H9 (cell line): ENCODE measurements around the gene NRM. TPM values are rescaled to one million over a fixed set of nuclear protein-coding genes. Genes with fewer than 3 reads are reported as not detected.

Source experiments
- DNase-seq: peaks from one replicate; pipeline ENCODE4 v3.0.0-alpha.2; 2017
- H2AFZ ChIP-seq: one replicate; pipeline ENCODE4 v1.6.1; 2013; ENCODE audit warnings: mild to moderate bottlenecking, low read length, control low read depth, moderate library complexity
- H2AK5ac ChIP-seq: 2 replicates; pipeline ENCODE4 v1.6.1; 2013; ENCODE audit warnings: low read length, control low read depth, mixed read lengths; ENCODE audit not compliant: insufficient read length
- H2BK120ac ChIP-seq: one replicate; pipeline ENCODE4 v1.6.1; 2013; ENCODE audit warnings: low read depth, mild to moderate bottlenecking, low read length, control low read depth, inconsistent platforms; ENCODE audit not compliant: poor library complexity, severe bottlenecking
- H2BK12ac ChIP-seq: 2 replicates; pipeline ENCODE4 v1.6.1; 2013; ENCODE audit warnings: low read length, control low read depth, mixed read lengths, low read depth; ENCODE audit not compliant: insufficient read length
- H2BK15ac ChIP-seq: 2 replicates; pipeline ENCODE4 v1.6.1; 2013; ENCODE audit warnings: low read depth, low read length, control low read depth
- H2BK20ac ChIP-seq: one replicate; pipeline ENCODE4 v1.6.1; 2013; ENCODE audit warnings: low read depth, mild to moderate bottlenecking, low read length, control low read depth, inconsistent platforms; ENCODE audit not compliant: poor library complexity, severe bottlenecking
- H2BK5ac ChIP-seq: 2 replicates; pipeline ENCODE4 v1.6.1; 2013; ENCODE audit warnings: low read length, control low read depth, mixed read lengths; ENCODE audit not compliant: insufficient read length
- H3K14ac ChIP-seq: 2 replicates; pipeline ENCODE4 v1.6.1; 2013; ENCODE audit warnings: low read length, control low read depth; ENCODE audit not compliant: insufficient read depth
- H3K18ac ChIP-seq: 2 replicates; pipeline ENCODE4 v1.6.1; 2013; ENCODE audit warnings: low read depth, mild to moderate bottlenecking, mixed read lengths, low read length, control low read depth; ENCODE audit not compliant: insufficient read length
- H3K23ac ChIP-seq: 2 replicates; pipeline ENCODE4 v1.6.1; 2013; ENCODE audit warnings: low read length, control low read depth, mixed read lengths, low read depth; ENCODE audit not compliant: insufficient read length
- H3K23me2 ChIP-seq: 2 replicates; pipeline ENCODE4 v1.6.1; 2013; ENCODE audit warnings: low read depth, mild to moderate bottlenecking, mixed read lengths, low read length, control low read depth; ENCODE audit not compliant: insufficient read length, poor library complexity, severe bottlenecking
- H3K27ac ChIP-seq: 2 replicates; pipeline ENCODE4 v1.5.1; 2013; ENCODE audit warnings: low read length, control low read depth, mixed read lengths, low read depth; ENCODE audit not compliant: insufficient read length
- H3K27me3 ChIP-seq: 2 replicates; pipeline ENCODE4 v1.6.1; 2013; ENCODE audit warnings: low read length, control low read depth, inconsistent platforms; ENCODE audit not compliant: insufficient read depth
- H3K4ac ChIP-seq: 2 replicates; pipeline ENCODE4 v1.6.1; 2013; ENCODE audit warnings: low read depth, mild to moderate bottlenecking, control low read depth, inconsistent platforms, low read length, moderate library complexity
- H3K4me1 ChIP-seq: 2 replicates; pipeline ENCODE4 v1.6.1; 2013; ENCODE audit warnings: low read length, control low read depth, inconsistent platforms; ENCODE audit not compliant: insufficient read depth
- H3K4me2 ChIP-seq: 2 replicates; pipeline ENCODE4 v1.6.1; 2013; ENCODE audit warnings: low read length, control low read depth, mixed read lengths; ENCODE audit not compliant: insufficient read length, insufficient read depth
- H3K56ac ChIP-seq: 2 replicates; pipeline ENCODE4 v1.6.1; 2013; ENCODE audit warnings: low read depth, mild to moderate bottlenecking, mixed read lengths, low read length, control low read depth; ENCODE audit not compliant: insufficient read length
- H3K79me1 ChIP-seq: 2 replicates; pipeline ENCODE4 v1.6.1; 2013; ENCODE audit warnings: low read depth, mild to moderate bottlenecking, moderate library complexity, low read length, control low read depth, inconsistent platforms; ENCODE audit not compliant: insufficient read depth, poor library complexity, severe bottlenecking
- H3K79me2 ChIP-seq: 2 replicates; pipeline ENCODE4 v1.6.1; 2013; ENCODE audit warnings: low read length, control low read depth, inconsistent platforms; ENCODE audit not compliant: insufficient read depth
- H3K9ac ChIP-seq: 2 replicates; pipeline ENCODE4 v1.6.1; 2013; ENCODE audit warnings: low read length, control low read depth, mixed read lengths; ENCODE audit not compliant: insufficient read length; ENCODE audit errors: extremely low read depth
- H3K9me3 ChIP-seq: one replicate; pipeline ENCODE4 v1.6.1; 2013; ENCODE audit warnings: low read depth, low read length, inconsistent platforms; ENCODE audit not compliant: control insufficient read depth
- H3T11ph ChIP-seq: one replicate; pipeline ENCODE4 v1.6.1; 2013; ENCODE audit warnings: mild to moderate bottlenecking, low read length, control low read depth, inconsistent platforms
- H4K20me1 ChIP-seq: one replicate; pipeline ENCODE4 v1.6.1; 2013; ENCODE audit not compliant: control insufficient read depth, insufficient read length, insufficient read depth
- H4K5ac ChIP-seq: 2 replicates; pipeline ENCODE4 v1.6.1; 2013; ENCODE audit warnings: low read depth, mild to moderate bottlenecking, mixed read lengths, low read length, control low read depth; ENCODE audit not compliant: insufficient read length
- H4K8ac ChIP-seq: replicated peaks from 2 replicates; pipeline ENCODE4 v1.6.1; 2013; ENCODE audit warnings: low read length, control low read depth, mixed read lengths, low read depth; ENCODE audit not compliant: insufficient read length
- H4K91ac ChIP-seq: 2 replicates; pipeline ENCODE4 v1.6.1; 2013; ENCODE audit warnings: low read depth, mild to moderate bottlenecking, moderate library complexity, mixed read lengths, low read length, control low read depth; ENCODE audit not compliant: insufficient read length
- H3K27ac Mint-ChIP-seq, 3 experiments: 2 replicates in 2 of 3; 3 replicates in 1 of 3; pipeline ENCODE4 v1.8.0; 2020 to 2021; ENCODE audit warnings: mixed read lengths in 3 of 3, mild to moderate bottlenecking in 1 of 3, moderate library complexity in 1 of 3
- H3K27me3 Mint-ChIP-seq: 2 replicates; pipeline ENCODE4 v1.8.0; 2021; ENCODE audit warnings: low read depth, mild to moderate bottlenecking, moderate library complexity, mixed read lengths
- H3K36me3 Mint-ChIP-seq, 3 experiments: 2 replicates in 2 of 3; 3 replicates in 1 of 3; pipeline ENCODE4 v1.8.0; 2020 to 2021; ENCODE audit warnings: low read depth in 3 of 3, mixed read lengths in 3 of 3; ENCODE audit not compliant: insufficient read depth in 1 of 3
- H3K4me1 Mint-ChIP-seq, 2 experiments: 2 replicates each; pipeline ENCODE4 v1.8.0; 2020; ENCODE audit warnings: mixed read lengths in 2 of 2
- H3K4me3 Mint-ChIP-seq, 2 experiments: 2 replicates in 1 of 2; 3 replicates in 1 of 2; pipeline ENCODE4 v1.8.0; 2020 to 2021; ENCODE audit warnings: mild to moderate bottlenecking in 2 of 2, mixed read lengths in 2 of 2, moderate library complexity in 1 of 2
- H3K9me3 Mint-ChIP-seq, 2 experiments: 2 replicates in 1 of 2; 3 replicates in 1 of 2; pipeline ENCODE4 v1.8.0; 2020; ENCODE audit warnings: mild to moderate bottlenecking in 2 of 2, mixed read lengths in 2 of 2, moderate library complexity in 1 of 2
- CTCF ChIP-seq: fragments of 200-600 bp; sonication (generic); conservative IDR thresholded peaks from 3 replicates; pipeline ENCODE4 v1.8.0; 2021; ENCODE audit warnings: antibody characterized with exemption, mild to moderate bottlenecking
- WGBS: extraction: QIAGEN DNeasy Blood & Tissue Kit; methylation state at CpG from one replicate; pipeline ENCODE4 v1.1.7; 2013; ENCODE audit warnings: missing lambda C conversion rate, low lambda C conversion rate, mixed read lengths; ENCODE audit not compliant: insufficient read length; ENCODE audit errors: extremely low coverage; 5-methylcytosine and 5-hydroxymethylcytosine counted together
- total RNA-seq: library from RNA; stranded (reverse); gene quantifications from 2 replicates; pipeline ENCODE4 v1.2.1, GENCODE V29; 2021

Gene NRM
- total RNA-seq, 1 experiment from 2014 or later, result 36.5 TPM

DNA sequence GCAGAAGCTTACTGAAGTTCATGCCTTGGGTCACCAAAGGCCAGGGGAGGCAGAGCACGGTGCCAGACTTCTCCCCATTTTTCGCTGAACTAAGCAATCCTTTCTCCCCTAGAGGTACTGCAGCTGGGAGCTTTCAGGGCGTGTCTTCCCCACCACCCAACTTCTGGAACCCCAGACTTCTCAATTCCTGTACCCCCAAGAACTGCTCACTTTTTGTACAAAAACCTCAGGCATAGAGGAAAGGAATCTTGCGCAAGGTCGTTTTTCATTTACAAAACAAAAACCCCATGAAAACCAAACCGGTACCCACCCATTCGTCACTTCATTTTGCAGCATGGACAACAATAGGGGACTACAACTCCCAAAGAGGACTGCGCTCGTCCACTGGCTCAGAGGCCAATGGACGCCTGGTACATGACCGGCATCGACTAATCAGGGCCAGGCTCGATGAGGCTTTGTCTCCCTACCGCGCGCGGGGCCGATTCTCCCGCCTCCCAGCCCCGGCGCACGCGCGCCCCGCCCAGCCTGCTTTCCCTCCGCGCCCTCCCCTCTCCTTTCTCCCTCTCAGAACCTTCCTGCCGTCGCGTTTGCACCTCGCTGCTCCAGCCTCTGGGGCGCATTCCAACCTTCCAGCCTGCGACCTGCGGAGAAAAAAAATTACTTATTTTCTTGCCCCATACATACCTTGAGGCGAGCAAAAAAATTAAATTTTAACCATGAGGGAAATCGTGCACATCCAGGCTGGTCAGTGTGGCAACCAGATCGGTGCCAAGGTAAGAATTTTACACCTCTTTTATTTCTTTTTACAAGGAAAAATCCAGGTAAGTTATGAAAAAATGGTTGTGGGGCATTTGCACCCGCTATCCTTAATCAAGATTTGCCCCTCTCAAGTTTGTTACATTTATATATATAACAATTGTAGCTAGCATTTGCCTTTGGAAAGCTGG lies 29.3 kb upstream of the NRM start, which contains the start of gene TUBB:
TUBB (plus strand) TSS at position 562 of the 947 bp plus-strand sequence; CDS start at position 717, 155 bp downstream.
- Histone ChIP-seq H3K27ac (peak within 1 kb of the TSS; percentile 81), H4K20me1 (no peaks in the 10 kb centered on the region), H3K4me2 (peak within 1 kb of the TSS; percentile 92), H2AFZ (no peak within 1 kb of the TSS), H3T11ph (peak within 1 kb of the TSS; percentile 86), H2BK20ac (no peak within 1 kb of the TSS), H3K23ac (no peak within 1 kb of the TSS), H4K5ac (peak within 1 kb of the TSS; percentile 58), H2BK15ac (no peak within 1 kb of the TSS), H2AK5ac (no peak within 1 kb of the TSS), H2BK120ac (peak within 1 kb of the TSS; percentile 74), H2BK12ac (no peak within 1 kb of the TSS), H3K18ac (peak within 1 kb of the TSS; percentile 78), H3K79me1 (no peaks in the 10 kb centered on the region), H3K9ac (peak within 1 kb of the TSS; percentile 99), H3K27me3 (no peaks in the 10 kb centered on the region), H4K91ac (no peak within 1 kb of the TSS), H3K79me2 (peaks cover 11% of the 10 kb centered on the region; the same call in 1 of the 2 replicates), H3K56ac (no peak within 1 kb of the TSS), H3K4me1 (no peaks in the 10 kb centered on the region), H3K23me2 (peaks cover 15% of the 10 kb centered on the region), H3K9me3 (no peaks in the 10 kb centered on the region), H2BK5ac (peak within 1 kb of the TSS; percentile 79), H3K14ac (peak within 1 kb of the TSS; percentile 75; the same call in 1 of the 2 replicates), H3K4ac (peak within 1 kb of the TSS; percentile 78; the same call in 1 of the 2 replicates), H4K8ac (no peak within 1 kb of the TSS)
- no CpG with 5 or more reads among the region's 38 CpGs for WGBS
- no peak for TF ChIP-seq CTCF
- Mint-ChIP-seq H3K36me3 (peaks cover 43 to 58% (median 54%) of the 10 kb centered on the region in 3 experiments), H3K9me3 (peaks cover 6 to 7% of the 10 kb centered on the region in 2 experiments; a peak in 4 of 5 replicates), H3K4me1 (peaks cover 39 to 54% of the 10 kb centered on the region in 2 experiments), H3K27ac (peak within 1 kb of the TSS; percentile 99 to 100 (median 99)), H3K27me3 (peaks cover 3% of the 10 kb centered on the region; the same call in 1 of the 2 replicates), H3K4me3 (peak within 1 kb of the TSS; percentile 93 to 98)
- peak; percentile 99 for DNase-seq
